AG04450 (cell line): ENCODE data around the gene EMP2. TPM values are rescaled to one million over a fixed set of nuclear protein-coding genes. Genes with fewer than 3 reads are reported as not detected.
A peak's percentile ranks its signal among the peaks of the same experiment; 100 is the strongest.

ENCODE experiments used
- CTCF ChIA-PET: fragments of 300-600, 350-600 bp; formaldehyde crosslinking; extraction: SDS; loops from one replicate; lab custom pipeline; 2022; ENCODE audit warnings: antibody characterized with exemption, inconsistent platforms; lab: Charles Lee
- POLR2A ChIA-PET: fragments of 350-600 bp; formaldehyde crosslinking; extraction: SDS; loops from one replicate; lab custom pipeline; 2021; ENCODE audit warnings: antibody characterized with exemption, inconsistent platforms; lab: Yijun Ruan, JAX
- DNase-seq: peaks from one replicate; pipeline ENCODE4 v3.0.0-alpha.2; 2011; ENCODE audit warnings: low read depth, low spot score
- H3K27ac ChIP-seq: one replicate; pipeline ENCODE4 v1.5.1; 2012; ENCODE audit warnings: low read depth, low read length, control low read depth
- H3K27me3 ChIP-seq: one replicate; pipeline ENCODE4 v1.6.0; 2012; ENCODE audit warnings: low read length; ENCODE audit not compliant: control insufficient read depth, insufficient read depth
- H3K4me3 ChIP-seq: 2 replicates; pipeline ENCODE4 v1.5.1; 2011; ENCODE audit warnings: mild to moderate bottlenecking, low read depth, low read length, control low read depth
- H3K9me3 ChIP-seq: 2 replicates; pipeline ENCODE4 v1.5.1; 2012; ENCODE audit warnings: low read length; ENCODE audit not compliant: control insufficient read depth, insufficient read depth
- polyA plus RNA-seq: library from polyadenylated mRNA; depleted of rRNA; stranded (reverse); fragments of >200 nt; gene quantifications from 2 replicates; pipeline ENCODE4 v1.2.3, GENCODE V29; 2011
- TF ChIP-seq, protein P1 (sequence below): IDR thresholded peaks from 2 replicates; pipeline ENCODE4 v1.5.1; 2011; ENCODE audit warnings: low read depth, low read length, control low read depth, inconsistent platforms

EMP2 gene
- polyA plus RNA-seq, 1 experiment = 15.2 TPM

DNA sequence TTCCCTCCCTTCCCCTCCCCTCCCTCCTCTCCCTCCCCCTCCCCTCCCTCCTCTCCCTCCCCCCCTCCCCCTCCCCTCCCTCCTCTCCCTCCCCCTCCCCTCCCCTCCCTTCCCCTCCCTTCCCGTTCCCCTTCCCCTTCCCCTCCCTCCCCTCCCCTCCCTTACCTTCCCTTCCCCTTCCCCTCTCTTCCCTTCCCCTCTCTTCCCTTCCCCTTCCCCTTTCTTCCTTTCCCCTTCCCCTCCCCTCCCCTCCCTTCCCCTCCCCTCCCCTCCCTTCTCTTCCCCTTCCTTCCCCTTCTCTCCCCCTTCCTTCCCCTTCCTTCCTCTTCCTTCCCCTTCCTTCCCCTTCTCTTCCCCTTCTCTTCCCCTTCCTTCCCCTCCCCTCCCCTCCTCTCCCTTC is 61.1 kb downstream of the EMP2 start:
- Histone ChIP-seq H3K27me3 (no peaks in the 10 kb centered on the region), H3K9me3 (no peaks in the 10 kb centered on the region; the same call in 1 of the 2 replicates), H3K4me3 (no peak overlapping the region), H3K27ac (no peak overlapping the region)
- DNase-seq = no peak
- CTCF ChIA-PET = no interaction called here
- POLR2A ChIA-PET = no interaction called here
- TF ChIP-seq, protein P1, sequence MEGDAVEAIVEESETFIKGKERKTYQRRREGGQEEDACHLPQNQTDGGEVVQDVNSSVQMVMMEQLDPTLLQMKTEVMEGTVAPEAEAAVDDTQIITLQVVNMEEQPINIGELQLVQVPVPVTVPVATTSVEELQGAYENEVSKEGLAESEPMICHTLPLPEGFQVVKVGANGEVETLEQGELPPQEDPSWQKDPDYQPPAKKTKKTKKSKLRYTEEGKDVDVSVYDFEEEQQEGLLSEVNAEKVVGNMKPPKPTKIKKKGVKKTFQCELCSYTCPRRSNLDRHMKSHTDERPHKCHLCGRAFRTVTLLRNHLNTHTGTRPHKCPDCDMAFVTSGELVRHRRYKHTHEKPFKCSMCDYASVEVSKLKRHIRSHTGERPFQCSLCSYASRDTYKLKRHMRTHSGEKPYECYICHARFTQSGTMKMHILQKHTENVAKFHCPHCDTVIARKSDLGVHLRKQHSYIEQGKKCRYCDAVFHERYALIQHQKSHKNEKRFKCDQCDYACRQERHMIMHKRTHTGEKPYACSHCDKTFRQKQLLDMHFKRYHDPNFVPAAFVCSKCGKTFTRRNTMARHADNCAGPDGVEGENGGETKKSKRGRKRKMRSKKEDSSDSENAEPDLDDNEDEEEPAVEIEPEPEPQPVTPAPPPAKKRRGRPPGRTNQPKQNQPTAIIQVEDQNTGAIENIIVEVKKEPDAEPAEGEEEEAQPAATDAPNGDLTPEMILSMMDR = no peak

DNA sequence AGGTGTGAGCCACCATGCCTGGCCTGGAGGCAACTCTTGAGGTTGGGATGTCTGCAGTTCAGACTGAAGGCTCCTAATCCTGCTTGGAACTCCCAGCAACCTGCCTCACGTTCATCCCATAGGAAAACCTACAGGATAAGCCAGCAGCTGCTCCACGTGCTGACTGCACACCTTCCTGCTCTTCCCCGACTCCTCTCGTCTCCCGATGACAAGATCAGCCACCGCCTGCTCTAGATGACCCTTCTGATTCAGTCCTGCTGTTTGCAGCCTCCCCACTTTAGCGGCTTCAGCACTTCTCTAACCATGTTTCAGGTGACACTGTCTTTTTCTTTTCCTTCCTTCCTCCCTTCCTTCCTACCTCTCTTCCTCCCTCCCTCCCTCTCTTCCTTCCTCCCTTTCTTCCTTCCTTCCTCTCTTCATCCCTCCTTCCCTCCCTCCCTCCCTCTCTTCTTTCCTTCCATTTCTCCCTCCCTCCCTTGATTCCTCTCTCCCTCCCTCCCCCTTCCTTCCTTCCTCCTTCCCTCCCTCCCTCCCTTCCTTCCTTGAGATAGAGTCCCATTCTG is 61.8 kb downstream of the EMP2 start:
- TF ChIP-seq, protein P1 = no peak
- H3K27me3 ChIP-seq = no peaks in the 10 kb centered on the region
- ChIA-PET CTCF (interaction anchor here (0.5 to 1.2 kb wide), 2 partner anchors 112 to 218 kb away, joined by 3 to 4 read pairs; no protein-coding TSS in a partner anchor), POLR2A (interaction anchor here (0.6 kb wide), 1 partner anchor 1483 kb away, joined by 3 read pairs; no protein-coding TSS in a partner anchor)
- no peak for DNase-seq
- no peaks in the 10 kb centered on the region; the same call in 1 of the 2 replicates for H3K9me3 ChIP-seq
- H3K4me3 ChIP-seq = no peak overlapping the region
- H3K27ac ChIP-seq = no peak overlapping the region

DNA sequence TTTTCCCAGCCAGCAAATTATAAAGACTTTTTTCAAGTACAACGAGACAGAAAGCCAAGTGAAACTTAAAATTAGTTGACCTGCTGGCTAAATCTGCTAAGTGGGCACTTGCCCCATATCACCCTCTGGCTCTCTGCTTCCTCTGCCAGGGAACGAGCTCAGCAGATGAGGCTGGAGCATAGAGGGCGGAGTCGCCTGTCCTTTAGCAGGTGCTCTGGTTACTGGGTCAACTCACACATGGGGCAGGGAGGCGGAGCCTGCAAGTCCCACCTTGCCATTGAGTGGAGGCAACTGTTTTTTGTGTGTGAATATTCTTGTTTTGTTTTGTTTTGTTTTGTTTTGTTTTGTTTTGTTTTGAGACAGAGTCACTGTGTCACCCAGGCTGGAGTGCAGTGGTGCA is 62.5 kb downstream of the EMP2 start:
- POLR2A ChIA-PET = no interaction called here
- H3K27ac ChIP-seq = no peak overlapping the region
- CTCF ChIA-PET = interaction anchor here (0.5 to 1.2 kb wide), 2 partner anchors 113 to 218 kb away, joined by 3 to 4 read pairs; no protein-coding TSS in a partner anchor

DNA sequence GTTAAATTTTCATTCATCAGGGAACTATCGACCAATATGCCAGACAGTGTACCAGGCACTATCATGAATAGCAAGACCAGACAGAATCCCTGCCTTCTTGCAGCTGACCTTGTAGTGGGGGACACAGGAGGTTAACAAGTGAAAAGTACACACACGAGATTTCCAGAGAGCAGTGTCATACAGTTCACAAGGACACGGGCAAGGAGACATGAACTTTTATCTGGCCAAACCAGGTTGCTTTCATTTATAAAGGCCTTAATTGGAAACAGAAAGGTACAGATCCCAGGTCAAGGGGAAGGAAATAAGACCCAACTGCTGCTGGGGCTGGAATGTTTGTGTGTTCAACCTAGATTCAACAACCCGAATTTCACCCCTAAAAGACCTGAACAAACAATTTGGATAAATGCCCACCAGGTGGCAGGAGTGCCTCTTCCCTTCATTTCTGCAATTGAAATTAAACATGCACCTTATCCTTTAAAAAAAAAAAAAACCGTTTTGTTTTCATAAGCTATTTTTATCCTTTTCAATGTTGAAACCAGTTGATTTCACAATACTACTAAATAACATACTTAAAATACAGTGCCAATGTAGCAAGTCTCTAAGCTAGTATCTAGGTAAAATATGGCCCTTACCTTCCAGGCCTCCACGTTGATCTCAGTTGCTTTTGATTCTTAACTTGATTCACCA is 65.9 kb downstream of the EMP2 start:
- Histone ChIP-seq H3K27ac (no peak overlapping the region), H3K9me3 (no peaks in the 10 kb centered on the region; the same call in 1 of the 2 replicates), H3K27me3 (no peaks in the 10 kb centered on the region), H3K4me3 (no peak overlapping the region)
- ChIA-PET POLR2A (no interaction called here), CTCF (interaction anchor here (0.6 to 6.0 kb wide), 38 partner anchors 9 to 1947 kb away, joined by 3 to 204 read pairs (median 4); partner anchors contain the start of genes EMP2 and NUBP1)
- peak; percentile 46 for DNase-seq
- TF ChIP-seq, protein P1 = peak; percentile 64

More for the DNA sequence above, 62.5 kb downstream of the EMP2 start:
- no peaks in the 10 kb centered on the region for H3K27me3 ChIP-seq
- DNase-seq = no peak
- no peaks in the 10 kb centered on the region; the same call in 1 of the 2 replicates for H3K9me3 ChIP-seq
- H3K4me3 ChIP-seq = no peak overlapping the region
- TF ChIP-seq, protein P1 = no peak

DNA sequence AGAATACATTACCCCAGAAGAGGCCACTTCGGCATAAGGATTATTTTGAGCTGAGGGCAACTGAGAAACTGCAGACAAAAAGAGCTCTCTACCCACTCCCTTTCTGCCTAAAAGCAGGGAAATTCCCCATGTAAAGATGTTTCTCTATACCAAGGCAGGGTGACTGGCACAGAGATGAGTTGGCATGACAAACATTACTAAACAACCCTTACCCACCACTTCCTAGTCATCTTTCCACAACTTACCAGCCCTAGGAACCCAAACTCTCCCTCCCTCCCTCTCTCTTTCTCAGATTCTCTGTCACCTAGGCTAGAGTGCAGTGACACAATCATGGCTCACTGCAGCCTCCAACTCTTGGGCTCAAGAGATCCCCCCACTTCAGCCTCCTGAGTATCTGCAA is 68.6 kb downstream of the EMP2 start:
- Histone ChIP-seq H3K27ac (no peak overlapping the region), H3K4me3 (no peak overlapping the region), H3K27me3 (no peaks in the 10 kb centered on the region), H3K9me3 (no peaks in the 10 kb centered on the region)
- ChIA-PET POLR2A (no interaction called here), CTCF (interaction anchor here (6.0 kb wide), 1 partner anchor 226 kb away, joined by 204 read pairs; no protein-coding TSS in a partner anchor)
- TF ChIP-seq, protein P1 = no peak
- DNase-seq = no peak
